GM19395 (cell line): ENCODE results near the gene SYNGR1.
"Not testable (repeated sequence)": the region's sequence is repeated elsewhere in the genome, so short reads cannot be mapped to it uniquely, and the experiment has no call there.

ENCODE experiments used
- ATAC-seq: cut with Tn5 transposase; IDR thresholded peaks from one replicate; pipeline ENCODE4 v1.9.1; 2021; ENCODE audit warnings: mild to moderate bottlenecking, moderate library complexity; ENCODE audit not compliant: unreplicated experiment

The SYNGR1 gene

DNA sequence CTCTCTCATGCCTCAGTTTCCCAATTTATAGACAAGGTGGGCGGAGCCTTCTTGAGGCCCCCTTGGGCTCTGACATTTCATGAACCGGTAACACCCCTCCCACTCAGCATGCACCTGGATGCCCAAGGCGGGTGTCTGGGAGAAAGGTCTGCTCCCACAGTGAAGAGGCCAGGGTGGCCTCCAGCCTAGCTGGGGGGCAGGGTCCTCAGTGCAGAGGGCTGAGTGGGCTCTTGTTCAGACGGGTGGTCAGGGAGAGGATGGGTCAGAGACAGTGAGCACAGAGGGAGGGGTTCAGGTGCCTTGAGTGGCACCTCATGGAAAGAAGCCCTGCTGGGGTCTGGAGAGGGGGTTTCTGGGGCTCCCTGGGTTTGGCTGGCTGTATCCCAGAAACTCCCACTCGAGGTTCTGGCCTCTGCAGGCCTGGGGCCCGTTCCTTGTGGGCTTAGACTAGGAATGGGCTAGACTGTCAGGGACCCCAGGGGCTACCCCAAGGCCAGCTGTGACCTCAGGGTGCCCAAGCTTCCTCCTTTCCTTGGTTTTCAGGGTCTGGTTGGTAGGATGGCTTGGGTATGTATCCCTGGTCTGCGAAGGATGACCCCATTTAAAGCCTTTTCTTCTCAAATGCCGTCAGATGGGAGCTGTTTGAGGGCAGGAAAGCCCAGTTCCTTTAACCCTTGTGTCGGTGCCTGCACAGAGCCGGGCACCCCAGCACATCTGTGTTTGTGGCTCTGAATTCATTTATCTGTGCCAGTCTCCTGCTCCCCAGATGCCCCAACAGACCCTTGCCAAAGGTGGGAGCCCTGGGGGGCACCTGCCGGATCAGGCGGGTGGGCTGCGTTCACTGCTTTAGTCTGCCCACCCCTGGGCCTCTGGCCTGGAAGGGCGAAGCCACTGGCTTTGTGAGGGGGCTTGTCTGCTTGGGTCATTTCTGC, 1.2 kb downstream of the SYNGR1 start:
- ATAC-seq: no peak

- no peak for ATAC-seq
These were observed 2.0 kb downstream of the SYNGR1 start for GRCh38 chr22:39351689-39352214.

- ATAC-seq: no peak
These were observed 2.6 kb downstream of the SYNGR1 start for GRCh38 chr22:39352306-39352891.

DNA sequence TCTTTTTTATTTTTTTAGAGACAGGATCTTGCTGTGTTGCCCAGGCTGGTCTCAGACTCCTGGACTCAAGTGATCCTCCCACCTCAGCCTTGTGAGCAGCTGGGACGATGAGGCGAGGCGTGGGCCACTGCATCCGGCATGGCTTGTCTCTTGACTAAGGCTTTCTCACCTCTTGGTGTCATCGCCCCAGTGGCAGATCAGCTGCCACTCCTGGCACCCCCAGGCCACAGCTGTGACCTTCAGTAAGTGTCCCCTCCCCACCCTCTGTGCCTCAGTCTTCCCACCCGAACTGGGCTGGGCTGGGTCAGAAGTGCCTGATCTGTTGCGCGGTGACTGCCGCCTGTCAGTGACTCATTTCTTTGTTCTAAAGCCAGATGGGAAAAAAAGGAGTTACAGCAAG, 3.6 kb downstream of the SYNGR1 start:
- ATAC-seq: no peak

GRCh38 chr22:39355080-39355479, 5.3 kb downstream of the SYNGR1 start:
- ATAC-seq: no peak

DNA sequence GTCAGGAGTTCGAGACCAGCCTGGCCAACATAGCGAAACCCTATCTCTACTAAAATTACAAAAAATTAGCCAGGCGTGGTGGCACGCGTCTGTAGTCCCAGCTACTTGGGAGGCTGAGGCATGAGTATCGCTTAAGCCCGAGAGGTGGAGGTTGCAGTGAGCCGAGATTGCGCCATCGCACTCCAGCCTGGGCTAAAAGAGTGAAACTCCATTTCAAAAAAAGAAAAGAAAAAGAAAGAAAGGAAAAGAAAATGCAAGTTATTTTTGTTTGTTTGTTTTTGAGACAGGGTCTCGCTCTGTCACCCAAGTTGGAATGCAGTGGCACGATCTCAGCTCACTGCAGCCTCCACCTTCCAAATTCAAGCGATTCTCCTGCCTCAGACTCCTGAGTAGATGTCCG, 6.0 kb downstream of the SYNGR1 start:
- ATAC-seq: not testable (repeated sequence)

DNA sequence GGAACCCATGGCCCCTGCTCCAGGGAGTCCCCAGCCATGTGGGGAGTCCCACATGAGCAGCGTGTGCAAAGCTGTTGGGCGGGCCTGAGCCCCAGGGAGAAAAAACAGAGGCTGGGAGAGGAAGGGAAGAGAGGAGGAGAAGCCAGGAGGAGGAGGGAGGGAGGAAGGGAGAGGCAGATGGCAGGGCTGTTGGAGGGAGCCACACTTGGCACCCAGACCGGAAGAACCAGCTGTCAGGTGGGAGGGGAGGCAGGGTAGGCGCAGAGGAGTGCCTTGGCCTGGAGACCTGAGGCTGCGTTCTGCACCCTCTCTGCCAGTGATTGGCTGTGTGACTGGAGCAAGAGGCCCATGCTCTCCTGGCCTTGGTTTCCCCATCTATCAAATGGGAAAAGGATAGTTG, 6.7 kb downstream of the SYNGR1 start:
- ATAC-seq: no peak

DNA sequence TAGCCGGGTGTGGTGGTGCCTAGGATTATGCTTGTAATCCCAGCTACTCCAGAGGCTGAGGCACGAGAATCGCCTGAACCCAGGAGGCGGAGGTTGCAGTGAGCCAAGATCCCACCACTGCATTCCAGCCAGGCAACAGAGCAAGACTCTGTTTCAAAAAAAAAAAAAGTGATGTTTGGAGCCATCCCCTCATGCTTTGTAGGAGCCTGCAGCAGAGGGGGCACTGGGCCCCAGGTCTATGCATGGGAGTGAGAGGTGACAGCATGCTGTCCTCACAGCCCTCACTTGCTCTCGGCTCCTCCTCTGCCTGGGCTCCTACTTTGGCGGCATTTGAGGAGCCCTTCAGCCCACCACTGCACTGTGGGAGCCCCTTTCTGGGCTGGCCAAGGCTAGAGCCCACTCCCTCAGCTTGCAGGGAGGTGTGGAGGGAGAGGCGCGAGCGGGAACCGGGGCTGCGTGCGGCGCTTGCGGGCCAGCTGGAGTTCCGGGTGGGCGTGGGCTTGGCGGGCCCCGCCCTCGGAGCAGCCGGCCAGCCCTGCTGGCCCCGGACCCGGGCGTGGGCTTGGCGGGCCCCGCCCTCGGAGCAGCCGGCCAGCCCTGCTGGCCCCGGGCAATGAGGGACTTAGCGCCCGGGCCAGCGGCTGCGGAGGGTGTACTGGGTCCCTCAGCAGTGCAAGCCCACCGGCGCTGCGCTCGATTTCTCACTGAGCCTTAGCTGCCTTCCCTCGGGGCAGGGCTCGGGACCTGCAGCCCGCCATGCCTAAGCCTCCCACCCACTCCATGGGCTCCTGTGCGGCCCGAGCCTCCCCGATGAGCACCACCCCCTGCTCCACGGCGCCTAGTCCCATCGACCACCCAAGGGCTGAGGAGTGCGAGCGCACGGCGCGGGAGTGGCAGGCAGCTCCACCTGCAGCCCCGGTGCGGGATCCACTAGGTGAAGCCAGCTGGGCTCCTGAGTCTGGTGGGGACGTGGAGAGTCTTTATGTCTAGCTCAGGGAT, 7.6 kb downstream of the SYNGR1 start:
- ATAC-seq: not testable (repeated sequence)

GRCh38 chr22:39358197-39358596, 8.4 kb downstream of the SYNGR1 start:
- ATAC-seq: not testable (repeated sequence)

- ATAC-seq: no peak
These were observed 9.9 kb downstream of the SYNGR1 start for GRCh38 chr22:39359659-39360195.

GRCh38 chr22:39360242-39360641, 10.5 kb downstream of the SYNGR1 start:
- no peak for ATAC-seq

- ATAC-seq: no peak
These were observed 11.1 kb downstream of the SYNGR1 start for GRCh38 chr22:39360674-39361413.

DNA sequence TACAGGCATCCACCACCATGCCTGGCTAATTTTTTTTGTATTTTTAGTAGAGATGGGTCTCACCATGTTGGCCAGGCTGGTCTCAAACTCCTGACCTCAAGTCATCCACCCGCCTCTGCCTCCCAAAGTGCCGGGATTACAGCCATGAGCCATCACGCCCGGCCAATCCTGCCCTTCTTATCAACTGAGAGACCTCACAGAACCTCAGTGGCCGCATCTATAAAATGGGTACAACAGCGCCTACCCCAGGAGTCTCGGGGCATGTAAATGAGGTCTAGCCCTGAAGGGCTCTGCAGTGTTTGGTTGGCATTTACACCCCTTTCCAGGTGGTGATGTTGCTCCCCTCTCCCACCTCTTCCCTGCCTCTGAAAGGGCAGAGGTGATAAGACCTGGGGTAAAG, 11.7 kb downstream of the SYNGR1 start:
- ATAC-seq: no peak

- no peak for ATAC-seq
These were observed 12.5 kb downstream of the SYNGR1 start for GRCh38 chr22:39362271-39362670.

DNA sequence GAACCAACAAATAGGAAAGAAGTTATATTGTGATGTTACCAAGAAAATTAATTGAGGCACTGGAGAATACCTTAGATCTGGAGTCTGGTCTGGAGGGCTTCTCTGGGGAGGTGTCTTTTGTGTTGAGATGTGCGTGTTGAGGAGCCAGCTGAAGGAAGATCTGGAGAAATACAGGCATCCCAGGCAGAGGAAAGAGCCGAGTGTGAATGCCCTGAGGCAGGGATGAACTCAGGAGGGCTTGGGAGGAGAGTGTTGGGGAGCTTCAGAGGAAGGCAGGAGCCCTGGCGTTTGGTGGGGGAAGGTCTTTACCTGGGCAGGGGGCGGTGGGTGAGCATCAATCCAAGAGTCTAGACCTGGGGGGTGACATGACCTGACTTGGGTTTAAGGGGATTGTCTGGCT, 13.1 kb downstream of the SYNGR1 start:
- ATAC-seq: no peak

GRCh38 chr22:39363751-39364515, 14.1 kb downstream of the SYNGR1 start:
- no peak for ATAC-seq

GRCh38 chr22:39364714-39365491, 15.1 kb downstream of the SYNGR1 start:
- no peak for ATAC-seq

DNA sequence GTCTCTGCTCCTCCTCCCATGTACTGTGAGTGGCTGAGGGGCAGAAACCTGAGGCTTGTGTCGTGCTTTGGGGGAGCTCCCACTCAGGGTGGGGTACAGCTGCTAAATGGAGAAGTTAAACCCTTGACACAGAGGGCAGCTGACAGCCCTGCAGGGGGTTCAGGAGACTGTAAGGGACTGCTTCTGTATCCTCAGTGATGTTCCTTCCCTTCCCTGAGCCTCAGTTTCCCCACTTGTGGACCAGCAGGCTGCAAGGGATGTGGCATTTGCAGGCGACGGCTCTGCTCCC, 15.6 kb downstream of the SYNGR1 start:
- ATAC-seq: no peak

- ATAC-seq: no peak
These were observed 17.2 kb downstream of the SYNGR1 start for GRCh38 chr22:39367035-39367434.
